ENCODE results near the gene RHOA.

Gene RHOA

DNA sequence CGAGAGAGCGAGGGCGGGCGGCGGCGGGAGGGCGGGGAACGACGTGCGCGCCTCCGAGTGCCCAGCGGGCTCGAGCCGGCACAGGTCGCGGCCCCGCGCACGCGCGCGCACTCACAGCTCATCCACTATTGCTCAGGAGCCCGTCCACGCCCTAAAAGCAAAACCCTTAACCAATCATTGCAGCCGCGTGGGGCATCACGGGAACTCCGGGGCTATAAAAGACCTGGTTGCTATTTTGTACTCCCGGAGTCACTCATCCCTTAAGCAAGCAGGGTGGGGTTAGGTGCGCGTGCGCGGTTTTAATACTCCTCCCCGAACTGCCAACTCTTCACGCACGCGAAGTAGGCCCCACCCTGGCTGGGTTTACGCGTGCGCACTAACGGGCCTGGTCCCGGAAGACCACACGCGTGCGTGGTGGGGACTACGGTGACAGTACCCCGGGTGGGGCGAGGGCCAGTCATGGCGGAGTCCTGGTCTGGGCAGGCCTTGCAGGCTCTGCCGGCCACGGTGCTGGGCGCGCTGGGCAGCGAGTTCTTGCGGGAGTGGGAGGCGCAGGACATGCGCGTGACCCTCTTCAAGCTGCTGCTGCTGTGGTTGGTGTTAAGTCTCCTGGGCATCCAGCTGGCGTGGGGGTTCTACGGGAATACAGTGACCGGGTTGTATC, at the start of gene RHOA, which contains the start of gene TCTA:
TSS of gene RHOA (minus strand) at position 9 of the 664 bp plus-strand sequence. CDS start 36,387 bp downstream, outside the sequence.
TSS of gene TCTA (plus strand) at position 456 of the 664 bp plus-strand sequence. CDS start at position 460, 4 bp downstream.
- peak; percentile 100 for DNase-seq (ENCODE audit: low spot score)

DNA sequence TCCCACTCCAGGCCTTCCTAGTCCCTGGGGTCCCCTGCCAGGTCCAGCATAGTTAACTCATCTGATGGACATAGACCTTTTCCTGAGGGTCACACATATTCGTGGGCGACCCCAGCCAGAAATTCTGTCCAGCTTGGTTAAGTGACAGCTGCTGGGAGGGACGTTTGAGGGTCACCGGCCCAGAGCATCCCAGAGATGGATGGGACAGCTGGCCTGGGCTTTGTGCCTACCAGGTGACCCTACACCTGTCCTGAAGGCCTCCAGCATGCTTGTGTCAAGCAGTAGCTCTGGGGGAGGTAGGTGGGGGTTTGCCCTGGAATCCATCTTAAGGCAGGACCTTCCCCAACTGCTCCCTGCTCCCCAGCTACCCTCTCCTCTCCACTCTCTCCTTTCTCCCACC, 49.2 kb upstream of the RHOA start:
- DNase-seq (ENCODE audit: low spot score): no peak

DNA sequence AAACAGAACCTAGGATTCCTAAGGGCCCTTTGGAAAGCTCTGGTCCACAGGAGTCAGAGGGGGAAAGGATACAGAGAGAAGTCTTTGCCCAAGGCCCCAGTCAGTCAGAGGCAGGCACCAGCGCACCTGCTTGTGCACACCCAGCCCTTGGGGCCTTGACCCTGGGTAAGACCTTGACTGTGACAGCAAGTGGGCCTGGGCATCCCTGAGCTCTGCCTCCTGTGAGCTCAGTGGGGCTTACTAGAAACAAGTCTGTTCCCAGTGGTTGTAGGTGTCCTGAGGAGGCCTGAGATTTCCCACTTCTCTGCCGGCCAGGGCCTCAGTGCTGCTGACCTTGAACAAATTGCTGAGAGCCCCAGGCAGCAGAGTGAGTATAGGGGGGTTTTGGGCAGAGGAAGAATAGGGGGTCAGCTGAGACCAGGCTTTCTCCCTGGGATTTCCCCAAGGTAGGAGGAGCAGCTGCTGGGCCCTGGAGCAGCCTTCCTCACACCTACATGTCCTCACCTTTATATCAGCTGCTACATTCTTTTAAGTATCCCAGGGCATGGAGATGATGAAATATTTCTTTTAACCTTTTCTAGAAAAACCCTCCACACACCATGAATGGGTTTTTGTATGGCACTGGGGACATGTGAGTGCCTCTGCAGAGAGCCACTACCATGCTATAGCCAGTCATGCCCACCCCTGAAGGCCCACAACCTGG, 48.6 kb upstream of the RHOA start:
- DNase-seq (ENCODE audit: low spot score): peak; percentile 3

DNA sequence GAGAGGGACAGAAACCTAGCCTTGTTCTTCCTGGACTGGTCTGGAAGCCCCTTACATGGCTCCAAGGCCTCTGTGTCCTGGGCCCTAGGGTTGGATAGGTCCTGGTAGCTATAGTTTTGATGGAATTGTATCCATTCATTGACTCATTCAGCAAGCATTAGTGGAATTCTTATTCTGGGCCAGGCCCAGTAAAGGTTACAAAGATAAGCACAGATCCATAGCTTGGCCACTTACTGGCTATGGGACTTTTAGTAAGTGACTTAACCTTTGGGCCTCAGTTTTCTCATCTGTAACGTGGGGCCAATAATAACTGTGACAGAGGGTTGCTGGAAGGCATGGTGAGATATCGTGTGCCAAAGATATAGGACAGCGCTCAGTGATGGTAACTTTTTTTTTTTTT, 44.7 kb upstream of the RHOA start:
- peak; percentile 8 for DNase-seq (ENCODE audit: low spot score)

DNA sequence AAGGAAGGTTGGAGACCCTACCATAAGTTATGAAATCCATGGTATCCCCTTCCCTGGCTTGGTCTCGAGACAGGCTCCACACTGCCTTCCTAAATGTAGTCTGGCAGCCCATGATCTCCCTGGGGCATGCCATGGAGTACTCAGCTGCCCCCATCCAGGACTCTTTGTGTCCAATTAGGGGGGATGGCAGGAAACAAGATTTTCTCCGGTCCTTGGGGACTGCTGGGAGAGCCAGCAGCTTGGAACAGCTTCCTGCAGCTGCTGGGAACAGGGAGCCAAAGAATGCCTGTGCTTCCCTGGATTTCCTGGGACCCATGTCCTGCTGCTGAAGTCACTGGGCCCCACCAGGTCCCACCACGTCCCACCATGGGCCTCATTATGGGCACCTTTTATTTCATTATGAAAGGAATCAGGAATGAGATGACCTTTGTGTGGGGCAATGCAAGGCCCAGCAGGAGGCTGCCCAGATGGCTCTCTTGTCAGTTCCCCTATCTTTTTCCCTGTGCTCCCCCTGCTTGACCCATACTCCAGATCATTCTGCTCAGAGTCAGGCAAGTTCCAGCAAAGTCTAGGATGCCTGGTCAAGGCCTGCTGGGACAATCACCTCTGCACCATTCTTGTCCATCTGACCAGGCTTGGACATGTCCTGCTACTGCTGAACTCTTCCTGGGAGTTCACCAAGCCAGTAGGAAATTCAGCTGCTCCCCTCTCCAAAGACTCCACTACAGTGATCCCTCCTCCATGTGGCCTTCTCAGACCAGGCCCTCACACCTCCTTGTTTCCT, 43.3 kb upstream of the RHOA start:
- DNase-seq (ENCODE audit: low spot score): peak; percentile 8

DNA sequence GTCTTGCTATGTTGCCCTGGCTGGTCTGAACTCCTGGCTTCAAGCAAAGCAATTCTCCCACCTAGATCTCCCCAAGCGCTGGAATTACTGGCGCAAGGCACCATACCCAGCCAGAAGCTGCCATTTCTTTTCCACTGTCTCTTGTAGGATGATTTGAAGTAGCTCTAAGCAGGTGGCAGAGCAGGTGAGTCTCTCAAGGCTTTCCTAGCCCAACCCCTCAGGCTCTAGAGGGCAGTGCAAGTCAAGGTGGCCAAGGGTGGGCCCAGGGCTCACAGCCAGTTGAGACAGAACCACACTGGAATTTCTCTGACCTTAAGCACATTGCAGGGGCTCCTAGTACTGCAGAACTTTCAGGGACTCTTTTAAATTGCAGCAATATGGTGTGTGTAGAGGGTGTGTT, 42.7 kb upstream of the RHOA start:
- DNase-seq (ENCODE audit: low spot score): peak; percentile 7

DNA sequence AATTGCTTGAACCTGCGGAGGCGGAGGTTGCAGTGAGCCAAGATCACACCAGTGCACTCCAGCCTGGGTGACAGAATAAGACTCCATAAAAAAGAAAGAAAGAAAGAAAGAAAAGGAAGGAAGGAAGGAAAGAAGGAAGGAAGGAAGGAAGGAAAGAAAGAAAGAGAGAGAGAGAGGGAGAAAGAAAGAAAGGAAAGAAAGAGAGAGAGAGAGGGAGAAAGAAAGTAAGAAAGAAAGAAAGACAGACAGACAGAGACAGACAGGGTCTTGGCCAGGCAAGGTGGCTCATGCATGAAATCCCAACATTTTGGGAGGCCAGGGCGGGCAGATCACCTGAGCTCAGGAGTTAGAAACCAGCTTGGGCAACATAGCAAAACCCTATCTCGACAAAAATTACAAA, 41.8 kb upstream of the RHOA start:
- no peak for DNase-seq (ENCODE audit: low spot score)

DNA sequence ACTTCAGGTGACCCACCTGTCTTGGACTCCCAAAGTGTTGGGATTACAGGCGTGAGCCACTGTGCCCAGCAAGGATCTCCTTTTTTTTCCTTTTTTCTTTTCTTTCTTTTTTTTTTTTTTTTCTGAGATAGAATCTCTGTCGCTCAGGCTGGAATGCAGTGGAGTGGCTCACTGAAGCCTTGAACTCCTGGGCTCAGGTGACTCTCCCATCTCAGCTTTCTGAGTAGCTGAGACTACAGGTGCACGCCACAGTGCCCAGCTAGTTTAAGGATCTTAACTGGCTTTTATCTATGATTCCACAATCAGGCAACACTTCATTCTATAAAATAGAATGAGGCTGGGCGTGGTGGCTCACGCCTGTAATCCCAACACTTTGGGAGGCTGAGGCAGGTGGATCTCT, 33.6 kb upstream of the RHOA start:
- DNase-seq (ENCODE audit: low spot score): no peak

DNA sequence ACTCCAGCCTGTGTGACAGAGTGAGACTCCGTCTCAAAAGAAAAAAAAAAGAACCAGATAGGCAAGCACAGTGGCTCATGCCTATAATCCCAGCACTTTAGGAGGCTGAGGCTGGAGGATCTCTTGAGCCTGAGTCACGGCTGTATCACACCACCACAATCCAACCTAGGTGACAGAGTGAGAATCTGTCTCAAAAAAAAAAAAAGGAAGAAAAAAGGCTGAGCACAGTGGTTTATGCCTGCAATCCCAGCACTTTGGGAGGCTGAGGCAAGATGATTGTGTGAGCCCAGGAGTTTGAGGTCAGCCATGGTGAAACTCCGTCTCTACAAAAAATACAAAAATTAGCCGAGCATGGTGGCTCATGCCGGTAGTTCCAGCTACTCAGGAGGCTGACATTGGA, 23.0 kb upstream of the RHOA start:
- DNase-seq (ENCODE audit: low spot score): no peak

DNA sequence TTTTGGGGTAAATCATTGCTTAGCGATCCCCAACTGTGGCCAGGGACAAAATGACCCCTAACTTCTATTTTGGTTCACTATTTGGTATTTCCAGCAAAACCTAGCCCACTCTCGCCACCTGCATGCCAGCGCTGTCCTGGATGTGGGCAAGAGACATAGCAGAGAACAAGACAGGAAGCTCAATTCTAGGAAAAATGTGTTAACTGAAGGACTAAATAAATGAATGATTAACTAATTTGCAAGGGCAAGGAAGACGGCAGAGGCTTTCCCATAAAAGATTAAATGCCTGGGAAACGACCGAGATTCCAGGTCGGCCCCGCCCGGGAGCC, 16.9 kb upstream of the RHOA start:
- no peak for DNase-seq (ENCODE audit: low spot score)

DNA sequence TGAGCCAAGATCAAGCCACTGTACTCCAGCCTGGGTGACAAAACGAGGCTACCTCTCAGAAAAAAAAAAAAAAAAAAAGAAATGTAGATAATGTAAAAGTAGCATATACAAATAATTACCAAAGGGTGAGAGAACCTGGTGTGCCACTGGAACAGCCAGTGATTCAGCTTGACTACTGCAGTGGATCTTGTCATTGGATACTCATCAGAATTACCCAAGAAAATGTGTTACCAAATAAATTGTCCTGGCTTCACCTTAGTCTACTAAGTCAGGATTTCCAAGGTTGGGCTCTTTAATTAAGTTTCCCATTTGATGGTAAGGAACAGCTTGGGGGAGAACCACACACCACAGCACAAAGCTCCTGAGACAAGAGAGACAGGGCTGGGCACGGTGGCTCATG, 15.8 kb upstream of the RHOA start:
- no peak for DNase-seq (ENCODE audit: low spot score)

DNA sequence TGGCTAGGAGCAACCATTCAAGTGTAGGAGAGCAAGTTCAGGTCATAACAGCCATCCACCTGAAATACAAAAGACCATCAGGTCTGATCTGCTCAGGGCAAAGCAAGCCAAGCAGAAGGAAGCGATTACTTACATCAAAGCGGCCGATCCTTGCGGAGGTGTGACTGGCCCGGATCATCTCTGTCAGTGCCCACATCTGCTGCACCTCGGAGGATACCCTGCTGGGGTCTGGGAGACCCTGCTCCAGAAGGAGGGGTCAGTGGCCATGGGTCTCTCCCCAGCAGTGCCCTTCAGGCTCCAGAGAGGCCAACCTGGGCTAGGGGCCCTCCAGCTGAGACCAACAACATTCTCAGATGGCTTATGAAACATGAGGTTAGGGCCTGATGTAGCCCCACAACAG, 13.0 kb upstream of the RHOA start:
- DNase-seq (ENCODE audit: low spot score): no peak

DNA sequence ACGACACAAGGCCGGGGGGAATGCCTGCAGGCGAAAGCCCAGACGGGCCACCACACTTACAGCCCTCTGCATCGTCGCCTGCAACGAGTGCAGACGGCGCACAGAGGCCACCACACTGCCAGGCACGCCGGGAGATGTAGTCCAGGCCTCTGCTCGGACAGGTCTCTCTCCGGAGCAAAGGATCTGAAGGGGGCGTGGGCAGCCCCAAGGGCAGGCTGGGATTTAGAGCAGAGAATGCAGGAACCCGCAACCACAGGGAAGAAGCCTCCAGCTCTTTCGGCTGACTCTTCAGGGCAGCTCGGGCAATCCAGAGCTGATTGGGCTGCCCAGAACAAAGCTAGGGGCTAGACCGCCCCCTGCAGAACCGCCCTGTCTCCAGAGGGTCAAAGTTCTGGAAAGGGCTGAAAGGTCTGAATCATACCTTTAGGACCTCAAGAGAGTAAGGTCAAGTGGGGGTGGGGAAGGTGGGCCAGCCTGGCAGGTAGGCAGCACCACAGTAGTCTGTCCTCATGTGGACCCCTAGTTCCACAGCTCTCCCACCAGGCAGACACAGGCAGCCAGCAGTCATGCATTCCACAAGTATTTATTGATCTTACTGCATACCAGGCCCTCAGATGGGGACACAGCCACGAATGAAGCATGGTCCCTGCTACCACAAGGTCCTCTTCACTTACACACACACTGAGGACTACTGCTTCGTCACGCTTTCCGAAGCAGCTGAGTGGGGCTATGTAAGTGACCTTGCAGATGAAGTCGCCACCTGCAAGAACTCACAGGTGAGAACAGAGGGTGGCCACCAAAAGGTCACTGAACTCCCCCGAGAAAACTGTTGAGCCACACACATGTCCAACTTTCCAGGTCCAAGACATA, 10.8 kb upstream of the RHOA start, which contains the start of gene AMT:
TSS of gene AMT (minus strand) at position 95 of the 870 bp plus-strand sequence. CDS start at position 72, 23 bp downstream.
- DNase-seq (ENCODE audit: low spot score): no peak

DNA sequence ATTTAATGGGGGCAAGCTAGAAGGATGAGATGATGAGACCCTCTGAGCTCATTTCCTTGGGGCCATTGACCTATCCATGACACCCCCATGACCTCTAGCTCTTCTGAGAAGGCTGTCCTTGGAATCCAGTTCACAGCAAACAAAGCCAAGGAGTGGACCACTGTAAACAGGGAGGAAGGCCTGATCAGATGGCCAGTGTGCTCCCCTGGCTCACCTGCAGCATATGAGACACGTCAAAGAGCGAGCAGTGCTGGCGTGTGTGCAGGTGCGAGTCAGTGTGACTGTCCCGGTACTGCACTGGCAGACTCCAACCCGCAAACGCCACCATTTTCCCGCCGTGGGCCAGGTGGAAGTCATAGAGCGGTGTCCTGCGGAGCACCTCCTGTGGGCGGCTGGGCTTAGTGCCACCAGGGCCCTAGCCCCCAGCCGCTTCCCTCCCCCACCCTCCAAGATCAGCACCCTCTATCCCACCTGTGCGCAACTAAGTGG, 10.2 kb upstream of the RHOA start:
- no peak for DNase-seq (ENCODE audit: low spot score)

DNA sequence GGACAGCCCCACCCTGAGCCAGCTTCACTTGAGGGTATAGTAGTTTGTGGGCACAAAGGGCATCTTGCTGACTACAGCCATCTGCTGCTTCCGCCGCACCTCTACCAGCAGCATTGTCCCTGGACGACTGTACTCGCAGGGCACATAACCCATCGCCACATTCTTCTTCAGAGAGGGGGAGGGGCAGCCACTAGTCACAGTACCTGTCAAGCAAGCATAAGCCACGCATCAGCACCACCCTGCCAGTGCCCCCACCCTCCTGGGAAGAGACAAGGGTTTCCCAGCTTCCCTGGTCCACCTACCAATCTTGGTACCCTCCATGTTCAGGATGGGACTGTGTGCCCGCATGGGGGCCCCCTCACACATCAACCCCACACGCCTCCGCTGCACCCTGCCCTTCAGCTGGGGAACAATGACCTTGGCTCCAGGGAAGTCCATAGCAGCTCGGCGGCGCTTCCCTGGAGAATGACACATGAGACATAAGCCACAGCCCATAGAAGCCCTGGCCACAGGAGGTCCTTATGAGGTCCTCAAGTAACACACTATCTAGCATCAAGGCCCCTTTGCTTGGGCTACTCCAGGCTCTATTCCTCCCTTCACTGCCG, 5.8 kb upstream of the RHOA start:
- no peak for DNase-seq (ENCODE audit: low spot score)

DNA sequence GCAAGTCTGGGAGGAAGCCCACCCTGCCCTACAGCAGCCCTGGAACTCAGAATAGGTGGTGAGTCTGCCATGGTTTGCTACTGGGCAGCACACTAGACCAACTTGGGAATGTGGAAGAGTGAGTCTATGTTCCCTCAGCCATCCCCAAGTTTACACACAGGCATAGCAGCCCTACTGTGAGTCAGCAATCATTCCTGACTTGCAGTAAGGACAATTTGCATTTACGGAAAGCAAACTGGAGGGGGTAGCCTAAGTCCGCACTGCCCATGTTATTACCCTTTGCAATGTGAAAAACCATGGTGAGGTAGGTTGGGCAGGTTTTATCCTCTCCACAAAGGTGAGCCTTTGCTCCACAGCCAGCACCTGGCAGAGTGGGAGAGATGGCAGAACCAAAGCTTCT, 5.1 kb upstream of the RHOA start:
- DNase-seq (ENCODE audit: low spot score): no peak

DNA sequence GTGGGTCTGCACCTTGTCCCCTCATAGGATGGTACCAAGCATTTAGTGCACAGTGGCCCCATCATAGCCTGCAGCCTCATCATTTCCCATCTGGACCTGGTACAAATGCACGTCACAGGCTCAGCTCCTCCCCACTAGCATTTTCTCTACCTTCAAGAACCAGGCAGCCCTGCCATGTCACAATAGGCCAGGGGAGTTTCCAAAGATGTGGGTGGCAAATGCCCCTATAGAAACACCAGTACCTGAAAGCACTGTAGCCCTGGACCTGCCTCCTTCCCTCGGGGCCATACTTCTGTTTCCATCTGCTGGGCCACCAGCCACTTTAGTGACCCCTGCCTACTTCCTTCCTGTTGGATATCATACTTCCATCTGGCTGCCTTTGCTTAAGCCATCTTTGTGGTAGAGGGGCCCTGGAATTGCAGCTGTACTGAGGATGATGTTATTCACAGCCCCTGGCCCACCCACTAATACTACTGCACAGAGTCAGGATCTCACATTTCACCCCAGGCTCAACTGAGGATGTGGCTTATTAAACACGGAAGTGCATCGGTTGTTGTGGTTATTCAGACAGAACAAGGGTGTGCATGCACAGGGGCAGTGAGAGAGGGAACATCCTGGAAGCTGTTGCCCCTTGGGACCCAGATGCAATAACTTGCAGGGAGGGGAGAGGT, 4.3 kb upstream of the RHOA start:
- no peak for DNase-seq (ENCODE audit: low spot score)

DNA sequence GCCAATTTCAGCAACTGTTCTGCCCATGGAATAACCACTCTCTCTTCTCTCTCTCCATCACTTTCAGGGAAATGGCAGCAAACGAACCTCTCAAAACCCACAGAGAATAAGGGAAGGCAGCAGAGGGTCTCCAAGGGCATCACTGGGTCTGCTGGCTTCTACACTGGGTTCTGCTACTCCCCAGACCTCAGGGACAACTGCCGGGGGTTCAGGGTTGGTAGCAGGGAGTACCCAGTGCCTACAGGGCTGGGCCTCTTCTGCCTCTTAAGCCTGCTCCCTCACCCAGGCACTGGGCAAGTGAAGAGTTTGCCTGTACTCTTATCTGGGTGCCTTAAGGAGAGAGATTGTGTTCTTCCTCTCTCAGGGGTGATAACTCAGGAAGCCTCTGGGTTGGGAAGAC, 3.0 kb upstream of the RHOA start:
- DNase-seq (ENCODE audit: low spot score): no peak

DNA sequence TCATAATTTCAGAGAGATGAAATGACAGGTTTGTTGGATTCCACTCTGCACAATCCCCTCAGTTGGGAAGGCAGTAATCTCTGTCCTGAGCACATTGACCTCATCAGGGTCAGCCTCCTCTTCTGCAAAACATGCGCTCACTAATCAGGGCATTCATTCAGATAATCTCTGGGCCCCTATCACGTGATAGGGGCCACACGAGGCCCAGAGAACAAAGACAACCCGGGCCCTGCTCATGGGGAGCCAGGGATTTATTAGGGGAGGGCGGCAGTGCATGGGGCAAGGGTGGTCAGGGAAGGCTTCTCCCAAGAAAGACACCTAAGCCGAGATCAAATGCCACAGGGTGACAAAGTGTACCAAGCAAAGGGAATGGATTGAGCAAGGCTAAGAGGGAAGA, 1.6 kb upstream of the RHOA start:
- DNase-seq (ENCODE audit: low spot score): no peak

DNA sequence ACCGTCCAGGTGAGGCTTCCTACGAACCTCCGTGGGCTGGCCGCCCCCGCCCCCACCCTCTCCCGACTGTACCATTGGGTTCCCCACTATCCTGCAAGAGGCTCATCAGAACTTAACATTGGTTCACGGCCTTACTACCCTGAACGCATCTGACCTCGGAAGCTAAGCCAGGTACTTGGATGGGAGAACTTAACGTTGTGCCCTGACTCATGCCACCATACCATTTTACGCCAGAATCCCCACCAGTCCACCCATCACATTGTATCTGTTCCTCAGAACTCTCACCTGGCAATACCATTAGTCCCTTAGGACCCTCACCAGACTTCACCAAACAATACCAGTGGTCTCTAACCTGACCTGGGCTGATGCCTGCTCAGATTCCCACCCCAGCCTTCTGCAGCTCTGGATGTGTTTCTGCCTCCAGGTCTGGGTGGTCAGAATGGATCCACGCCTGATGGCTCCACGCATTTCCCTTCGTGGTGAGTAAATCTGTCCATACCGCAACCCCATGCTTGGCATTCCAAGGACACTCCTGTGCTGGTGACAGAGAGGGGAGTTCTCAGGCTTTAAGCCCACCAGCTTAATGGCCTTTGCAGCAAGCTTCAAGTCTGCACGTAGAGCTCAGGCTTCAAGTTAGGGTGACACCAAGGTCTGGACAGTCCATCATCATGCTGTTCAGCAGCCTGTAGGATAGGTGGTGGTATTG, 1.0 kb upstream of the RHOA start:
- no peak for DNase-seq (ENCODE audit: low spot score)

All from AG20443 (cell line).